Measurements from ENCODE around the gene OR4E2. TPM values are rescaled to one million over a fixed set of nuclear protein-coding genes. Genes with fewer than 3 reads are reported as not detected.
"Not testable (repeated sequence)": the region's sequence is repeated elsewhere in the genome, so short reads cannot be mapped to it uniquely, and the experiment has no call there.

Gene OR4E2
- total RNA-seq (2014; rRNA removed; shearing (Covaris generic)): not detected in 2 replicates
- not detected in 2 replicates for polyA plus RNA-seq (2014; cell fraction: nucleus; rRNA removed)

- DNase-seq (ENCODE audit: extremely low read depth, low read depth): no peak
These were observed at the start of gene OR4E2 for GRCh38 chr14:21653331-21653885. TSS of gene OR4E2 (plus strand) at chr14:21653835. CDS start at chr14:21665083, 11,248 bp downstream.

- no peak for DNase-seq (ENCODE audit: extremely low read depth, low read depth)
These were observed 41.3 kb upstream of the OR4E2 start for GRCh38 chr14:21612324-21612723.

GRCh38 chr14:21614240-21614639 lies 39.4 kb upstream of the OR4E2 start:
- no peak for DNase-seq (ENCODE audit: extremely low read depth, low read depth)

- no peak for DNase-seq (ENCODE audit: extremely low read depth, low read depth)
These were observed 36.0 kb upstream of the OR4E2 start for GRCh38 chr14:21617614-21618013.

- no peak for DNase-seq (ENCODE audit: extremely low read depth, low read depth)
These were observed 27.0 kb upstream of the OR4E2 start for GRCh38 chr14:21626491-21627230.

- DNase-seq (ENCODE audit: extremely low read depth, low read depth): not testable (repeated sequence)
These were observed 23.1 kb upstream of the OR4E2 start for GRCh38 chr14:21630503-21630902.

GRCh38 chr14:21631084-21631483 lies 22.6 kb upstream of the OR4E2 start:
- DNase-seq (ENCODE audit: extremely low read depth, low read depth): no peak

- DNase-seq (ENCODE audit: extremely low read depth, low read depth): no peak
These were observed 18.8 kb upstream of the OR4E2 start, which contains the start of gene OR10G2 for GRCh38 chr14:21634840-21635239. TSS of gene OR10G2 (minus strand) at chr14:21634940. CDS start at chr14:21634842, 98 bp downstream.

GRCh38 chr14:21642683-21643082 lies 11.0 kb upstream of the OR4E2 start:
- DNase-seq (ENCODE audit: extremely low read depth, low read depth): no peak

- no peak for DNase-seq (ENCODE audit: extremely low read depth, low read depth)
These were observed 10.2 kb upstream of the OR4E2 start for GRCh38 chr14:21643407-21643806.

GRCh38 chr14:21647380-21647779 lies 6.3 kb upstream of the OR4E2 start:
- no peak for DNase-seq (ENCODE audit: extremely low read depth, low read depth)

- no peak for DNase-seq (ENCODE audit: extremely low read depth, low read depth)
These were observed 1.3 kb upstream of the OR4E2 start for GRCh38 chr14:21652209-21652808.

GRCh38 chr14:21654215-21654614 lies 580 bp downstream of the OR4E2 start:
- DNase-seq (ENCODE audit: extremely low read depth, low read depth): no peak

GRCh38 chr14:21656980-21657379 lies 3.3 kb downstream of the OR4E2 start:
- DNase-seq (ENCODE audit: extremely low read depth, low read depth): no peak

- DNase-seq (ENCODE audit: extremely low read depth, low read depth): no peak
These were observed 14.7 kb downstream of the OR4E2 start for GRCh38 chr14:21668377-21668776.

- no peak for DNase-seq (ENCODE audit: extremely low read depth, low read depth)
These were observed 15.6 kb downstream of the OR4E2 start for GRCh38 chr14:21669284-21669683.

- no peak for DNase-seq (ENCODE audit: extremely low read depth, low read depth)
These were observed 17.7 kb downstream of the OR4E2 start for GRCh38 chr14:21671371-21671770.

- no peak for DNase-seq (ENCODE audit: extremely low read depth, low read depth)
These were observed 18.5 kb downstream of the OR4E2 start for GRCh38 chr14:21672116-21672515.

GRCh38 chr14:21673718-21674117 lies 20.1 kb downstream of the OR4E2 start, which contains the start of gene OR4E1:
TSS of gene OR4E1 (minus strand) at chr14:21673818. CDS start at chr14:21670935, 2,883 bp downstream.
- DNase-seq (ENCODE audit: extremely low read depth, low read depth): no peak

- no peak for DNase-seq (ENCODE audit: extremely low read depth, low read depth)
These were observed 21.9 kb downstream of the OR4E2 start for GRCh38 chr14:21675566-21675965.

GRCh38 chr14:21680072-21680471 lies 26.4 kb downstream of the OR4E2 start:
- DNase-seq (ENCODE audit: extremely low read depth, low read depth): no peak

GRCh38 chr14:21686468-21686867 lies 32.8 kb downstream of the OR4E2 start:
- DNase-seq (ENCODE audit: extremely low read depth, low read depth): no peak

Data from NCI-H460 (cell line).